HCT116 (cell line): ENCODE data around the gene TLR9.

Experiments used
- CTCF ChIP-seq, 3 experiments: fragments of 200-600 bp in 1 of 3; sonication (generic) in 1 of 3; IDR thresholded peaks in 2 of 3; conservative IDR thresholded peaks in 1 of 3; 2 replicates each; pipeline ENCODE4 v1.5.1; 2012 to 2017; ENCODE audit warnings: low read depth in 2 of 3, low read length in 2 of 3, antibody characterized with exemption in 1 of 3, borderline replicate concordance in 1 of 3, control low read depth in 1 of 3, mild to moderate bottlenecking in 1 of 3, mixed read lengths in 1 of 3, mixed run types in 1 of 3, moderate library complexity in 1 of 3; ENCODE audit not compliant: insufficient read depth in 1 of 3
- EGR1 ChIP-seq: IDR thresholded peaks from 2 replicates; pipeline ENCODE4 v1.6.1; 2012; ENCODE audit warnings: low read depth
- EZH2phosphoT487 ChIP-seq: fragments of 200-600 bp; IDR thresholded peaks from 2 replicates; pipeline ENCODE4 v1.6.1; 2018; ENCODE audit warnings: antibody characterized with exemption, borderline replicate concordance
- MAX ChIP-seq: IDR thresholded peaks from 2 replicates; pipeline ENCODE4 v1.6.1; 2012
- POLR2A ChIP-seq: IDR thresholded peaks from 2 replicates; pipeline ENCODE4 v1.7.0; 2011; ENCODE audit warnings: borderline replicate concordance; ENCODE audit not compliant: insufficient read depth, insufficient read length; ENCODE audit errors: extremely low read depth
- POLR2AphosphoS5 ChIP-seq: IDR thresholded peaks from 2 replicates; pipeline ENCODE4 v1.6.1; 2011; ENCODE audit warnings: mild to moderate bottlenecking, low read depth, low read length, moderate library complexity
- RAD21 ChIP-seq: IDR thresholded peaks from 2 replicates; pipeline ENCODE4 v1.6.1; 2012; ENCODE audit warnings: low read depth, mild to moderate bottlenecking
- SIN3A ChIP-seq: IDR thresholded peaks from 2 replicates; pipeline ENCODE4 v1.6.1; 2012; ENCODE audit warnings: low read depth
- YY1 ChIP-seq: IDR thresholded peaks from 2 replicates; pipeline ENCODE4 v1.6.1; 2011; ENCODE audit warnings: low read length, low read depth, moderate library complexity, mild to moderate bottlenecking; ENCODE audit not compliant: insufficient replicate concordance; ENCODE audit errors: extremely low read depth

GRCh38 chr3:52200981-52201679 lies 24.3 kb downstream of the TLR9 start:
- no peak for TF ChIP-seq CTCF (IDR thresholded peaks at IDR 0.05 in 2 of 3, conservative IDR thresholded peaks at IDR 0.05 in 1 of 3; ENCODE audit: borderline replicate concordance in 1 of 3, insufficient read depth in 1 of 3, low read depth in 2 of 3, low read length in 2 of 3)
- TF ChIP-seq MAX: no peak
- TF ChIP-seq POLR2A: no peak
- TF ChIP-seq YY1: no peak
- TF ChIP-seq EZH2phosphoT487: no peak
- no peak for TF ChIP-seq EGR1
- no peak for TF ChIP-seq POLR2AphosphoS5
- TF ChIP-seq RAD21: no peak
- no peak for TF ChIP-seq SIN3A
